Central memory CD4-positive, alpha-beta T cell (primary cell): ENCODE data around the gene ST3GAL2.
A peak's percentile ranks its signal among the peaks of the same experiment; 100 is the strongest.

Experiments
- DNase-seq: peaks from one replicate; pipeline ENCODE4 v3.0.0; 2022

Gene ST3GAL2

DNA sequence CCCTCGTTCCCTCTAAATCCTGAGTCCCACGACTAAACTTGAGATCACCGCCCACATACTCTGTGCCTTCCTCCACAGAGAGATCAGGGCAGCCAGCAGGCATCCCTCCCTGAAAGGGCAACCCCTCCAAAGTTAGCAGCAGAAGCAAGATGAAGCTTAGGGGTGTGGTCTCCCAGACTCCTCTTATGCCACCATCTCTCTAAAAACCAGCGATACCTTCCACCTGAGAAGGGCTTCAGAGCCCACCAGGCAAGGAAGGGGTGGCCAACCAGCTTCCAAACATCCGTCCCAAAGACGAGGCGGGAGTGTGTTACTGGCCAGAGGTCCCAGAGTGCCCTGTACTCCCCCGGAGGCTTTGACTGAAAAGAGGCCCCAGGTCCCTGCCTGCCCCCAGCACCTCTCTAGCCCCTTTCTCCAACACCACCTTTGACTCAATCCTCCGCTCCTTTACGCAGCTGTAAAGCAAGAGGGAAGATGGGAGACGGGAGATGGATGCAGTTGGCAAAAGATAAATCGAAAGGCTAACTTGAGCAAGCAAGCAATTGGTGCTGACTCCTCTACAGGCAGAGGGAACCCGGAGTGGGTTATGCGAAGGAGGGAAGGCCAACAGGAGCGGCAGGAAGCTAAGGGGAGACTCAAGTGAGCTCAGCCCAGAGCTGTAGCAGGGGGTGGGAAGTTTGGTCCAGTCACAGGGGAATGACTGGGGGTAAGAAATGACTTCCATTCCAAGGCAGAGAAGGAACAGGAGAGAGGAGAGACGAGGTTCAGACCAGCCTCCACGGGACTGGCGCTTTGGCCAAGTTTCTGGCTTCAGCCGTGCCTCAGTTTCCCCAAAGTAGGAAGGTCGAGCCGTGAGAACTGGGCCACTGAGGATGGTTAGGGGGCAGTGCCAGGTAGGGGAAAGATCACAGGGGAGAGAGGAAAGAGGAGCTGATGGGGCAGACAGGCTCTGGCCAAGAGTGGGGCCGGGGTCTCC, 1.0 kb downstream of the ST3GAL2 start:
- DNase-seq, result no peak

DNA sequence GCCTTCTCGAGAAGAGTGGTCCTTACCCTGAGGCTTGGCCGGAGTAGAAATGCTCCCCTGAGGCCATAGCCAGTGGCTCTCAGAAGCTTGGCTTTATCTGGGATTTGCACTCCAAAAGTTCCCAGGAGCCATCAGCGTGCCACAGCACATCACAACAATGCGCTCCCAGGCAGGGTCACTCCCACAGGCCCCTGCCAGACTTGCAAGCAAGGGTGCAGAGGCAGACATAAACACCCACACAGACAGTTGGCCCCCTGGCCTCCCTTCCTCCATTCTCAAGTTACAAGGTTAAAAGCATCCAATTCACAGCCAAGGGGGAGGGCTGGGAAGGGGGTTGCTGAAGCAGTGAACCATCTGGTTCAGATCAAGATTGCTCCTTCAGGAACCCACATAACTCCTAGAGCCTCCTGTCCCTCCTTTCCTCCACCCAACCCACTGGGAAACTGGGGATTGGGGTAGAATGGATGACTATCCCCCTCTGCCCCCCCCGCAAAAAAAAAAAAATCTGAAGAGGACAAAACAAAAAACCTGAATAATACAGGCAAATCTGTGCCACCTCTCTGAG, 1.8 kb downstream of the ST3GAL2 start:
- no peak for DNase-seq

DNA sequence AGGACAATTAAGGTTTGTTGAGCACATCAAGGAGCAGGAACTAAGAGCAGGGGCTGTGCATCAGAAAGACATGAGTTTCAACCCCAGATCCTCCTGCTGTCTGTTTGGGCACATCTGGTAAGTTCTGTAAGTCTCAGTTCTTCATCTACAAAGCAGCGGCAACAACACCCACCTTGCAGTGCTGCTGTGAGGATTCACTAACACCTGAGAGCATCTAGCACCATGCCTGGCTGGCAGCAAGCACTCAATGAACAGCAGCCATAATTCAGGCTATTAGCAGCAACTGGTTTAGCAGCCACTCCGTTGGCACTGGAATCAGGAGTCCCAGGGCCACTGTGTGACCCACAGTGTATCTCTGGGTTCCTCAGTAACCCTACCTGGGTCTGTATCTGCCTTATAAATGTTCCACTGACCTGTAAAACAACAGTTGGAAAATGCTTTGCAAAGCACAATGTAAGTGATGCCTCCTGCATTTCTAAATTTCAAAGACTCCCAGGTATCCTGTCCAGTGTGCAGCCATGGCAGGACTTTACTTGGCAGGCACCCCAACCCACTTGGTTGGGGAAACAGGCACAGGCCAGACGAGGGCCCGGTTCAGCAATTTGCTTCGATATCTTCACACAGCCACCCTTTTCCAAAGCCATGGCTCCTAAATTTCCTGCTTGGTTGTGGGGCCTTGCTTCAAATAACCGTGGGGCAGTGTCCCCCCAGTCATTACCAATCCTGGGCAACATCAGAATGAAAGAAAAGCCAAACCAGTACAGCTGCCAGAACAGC, 4.2 kb downstream of the ST3GAL2 start:
- DNase-seq, result no peak

DNA sequence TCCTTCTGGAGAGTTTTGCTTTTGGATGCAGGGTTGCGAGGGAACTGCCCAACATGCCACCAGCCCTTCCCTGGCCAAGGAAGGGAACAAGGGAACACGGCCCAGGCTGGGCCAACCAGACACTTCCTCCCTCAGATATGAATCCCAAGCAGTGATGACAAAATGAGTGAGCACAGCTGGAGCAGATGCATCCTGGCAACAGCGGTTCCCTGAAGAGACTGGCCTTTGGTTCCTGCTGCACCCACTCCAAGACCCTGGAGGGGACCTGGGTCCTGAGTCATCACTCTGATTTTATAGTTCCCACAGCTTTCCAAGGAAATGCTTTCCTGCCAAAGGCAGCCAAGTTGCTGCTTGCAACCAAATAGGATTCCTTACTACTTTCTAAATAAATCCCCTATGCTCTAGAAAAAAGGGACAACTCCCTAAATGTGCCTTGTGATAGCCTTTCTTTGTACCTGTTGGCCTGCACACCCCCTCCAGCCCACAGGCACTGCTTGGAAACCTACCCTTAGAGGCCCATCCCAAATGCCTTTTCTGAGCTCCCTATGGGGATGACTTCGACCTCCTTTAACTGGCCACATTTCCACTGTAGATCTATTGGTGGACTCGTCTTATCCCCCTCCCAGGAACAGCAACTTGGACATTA, 5.3 kb downstream of the ST3GAL2 start:
- DNase-seq, result no peak

DNA sequence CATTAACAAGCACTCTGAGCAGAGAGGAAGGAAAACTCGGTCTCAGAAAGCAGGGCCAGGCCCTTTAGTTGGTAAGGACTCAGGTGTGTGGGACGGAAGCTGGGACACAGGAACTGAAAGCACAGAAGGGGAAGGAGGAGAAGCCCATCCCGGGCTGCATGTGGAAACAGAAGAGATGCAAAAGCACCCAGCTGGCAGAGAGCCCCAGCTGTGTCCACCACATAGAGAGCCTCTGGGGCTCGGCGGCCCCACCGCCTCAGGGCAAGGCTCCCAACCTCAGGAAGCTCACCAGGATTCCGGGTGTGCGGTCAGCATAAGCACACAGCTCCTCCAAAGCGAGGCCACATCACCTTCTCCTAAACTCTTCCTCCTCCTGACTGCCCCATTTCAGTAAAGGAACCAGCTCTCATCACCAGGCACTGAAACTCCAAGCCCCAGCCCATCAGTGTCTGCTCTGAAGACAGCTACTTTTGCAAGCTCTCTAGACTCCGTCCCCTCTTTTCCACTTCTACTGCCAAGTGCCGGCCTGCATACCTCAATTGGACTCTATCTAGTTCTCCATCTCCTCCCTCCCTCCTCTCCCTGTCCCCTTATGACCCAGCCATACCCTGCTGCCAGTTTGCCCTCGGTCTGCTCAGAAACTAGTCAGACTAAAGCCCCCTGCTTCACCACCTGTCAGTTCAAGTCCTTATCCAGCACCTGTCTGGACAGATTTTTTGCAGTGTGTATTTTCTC, 6.0 kb downstream of the ST3GAL2 start:
- no peak for DNase-seq

DNA sequence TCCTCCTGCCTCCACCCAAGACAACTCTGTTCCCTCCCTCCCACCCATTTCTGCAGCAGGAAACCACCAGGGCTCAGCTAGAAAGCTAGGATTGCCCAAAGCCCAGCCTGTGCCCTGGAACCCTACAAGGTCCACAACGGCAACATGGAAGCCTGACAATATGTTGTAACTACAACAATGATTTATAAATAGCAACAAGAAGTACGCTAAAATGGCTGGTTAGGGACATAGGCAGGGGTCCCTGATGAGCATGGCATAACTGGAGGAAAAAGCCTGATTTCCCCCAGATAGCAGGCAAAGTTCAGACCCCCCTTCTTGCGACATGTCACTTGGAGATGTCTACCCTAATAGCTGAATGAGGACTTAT, 6.6 kb downstream of the ST3GAL2 start:
- DNase-seq, result no peak

DNA sequence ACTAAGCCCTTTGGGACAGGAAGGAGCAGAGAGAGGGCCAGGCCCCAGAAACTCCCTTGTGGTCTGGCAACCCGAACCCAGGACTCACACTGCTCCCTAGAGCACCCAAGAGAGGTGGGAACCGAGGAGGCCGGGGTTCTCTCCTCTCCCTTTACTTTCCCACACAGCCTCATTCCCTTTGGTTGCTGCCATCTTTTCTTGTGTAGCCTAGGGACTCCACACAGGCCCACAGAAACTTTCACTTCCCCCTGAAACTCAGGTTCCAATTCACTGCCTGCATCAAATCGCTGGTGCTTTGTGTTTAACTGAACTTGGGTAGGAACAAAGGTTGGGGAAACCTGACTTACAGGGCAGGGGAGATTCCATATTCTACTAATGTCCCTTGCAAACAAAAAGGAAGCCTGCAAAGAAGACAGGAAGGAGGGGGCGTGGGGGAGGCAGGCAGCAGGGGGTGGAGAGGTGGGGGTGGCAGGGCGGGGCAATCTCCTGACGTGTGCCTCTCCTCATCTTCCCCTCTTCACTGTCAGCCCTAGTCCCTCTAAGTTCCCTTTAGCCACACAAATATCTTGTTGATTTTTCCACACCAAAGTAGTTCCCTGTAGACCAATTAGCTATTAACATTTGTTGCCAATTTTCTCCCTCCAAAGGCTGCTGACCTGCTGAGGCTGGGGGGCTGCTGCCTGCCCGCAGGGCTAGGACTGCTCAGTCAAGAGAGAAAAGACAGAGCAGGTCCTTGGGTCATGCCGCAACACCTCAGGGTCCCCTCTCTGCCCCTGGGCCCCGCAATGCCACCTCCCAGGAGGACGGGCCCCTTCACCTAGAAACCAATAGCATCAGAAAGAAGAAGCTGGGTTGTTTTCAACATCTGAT, 8.0 kb downstream of the ST3GAL2 start:
- DNase-seq, result peak; percentile 56

DNA sequence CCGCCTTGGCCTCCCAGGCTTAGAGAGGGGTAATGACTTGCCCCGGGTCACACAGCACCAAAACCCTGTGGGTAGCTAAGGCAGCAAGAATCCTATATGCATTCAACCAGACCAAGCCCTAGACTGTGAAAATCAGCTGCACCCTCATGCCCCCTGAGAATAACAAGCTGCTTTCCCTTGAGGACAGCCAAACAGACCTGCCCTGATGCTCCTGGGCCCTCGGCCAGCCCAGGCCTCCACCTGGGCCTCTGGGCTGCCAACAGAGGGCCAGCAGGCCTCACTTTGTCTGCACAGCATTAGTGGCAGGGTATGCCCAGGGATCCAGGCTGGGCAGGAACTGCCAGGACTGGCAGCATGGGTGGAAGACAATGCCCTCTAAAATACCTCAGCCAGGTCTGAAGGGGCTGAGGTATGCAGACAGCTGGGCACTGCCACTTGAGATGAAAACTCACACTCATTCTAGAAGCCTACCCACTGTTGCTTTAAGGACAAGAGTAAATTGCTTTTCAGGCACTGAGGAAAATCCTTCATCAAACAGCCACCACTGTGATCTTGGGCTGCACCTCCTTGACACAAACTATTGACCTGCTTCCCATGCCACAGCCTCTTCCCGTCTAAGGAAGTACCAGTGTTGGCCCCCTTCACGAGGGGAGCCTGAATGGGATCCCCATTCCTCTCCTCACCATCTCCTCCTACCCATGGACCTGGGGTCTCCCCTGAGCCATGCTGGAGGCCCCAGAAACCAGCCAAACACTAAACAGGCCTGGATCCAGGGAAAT, 8.8 kb downstream of the ST3GAL2 start:
- DNase-seq, result no peak

DNA sequence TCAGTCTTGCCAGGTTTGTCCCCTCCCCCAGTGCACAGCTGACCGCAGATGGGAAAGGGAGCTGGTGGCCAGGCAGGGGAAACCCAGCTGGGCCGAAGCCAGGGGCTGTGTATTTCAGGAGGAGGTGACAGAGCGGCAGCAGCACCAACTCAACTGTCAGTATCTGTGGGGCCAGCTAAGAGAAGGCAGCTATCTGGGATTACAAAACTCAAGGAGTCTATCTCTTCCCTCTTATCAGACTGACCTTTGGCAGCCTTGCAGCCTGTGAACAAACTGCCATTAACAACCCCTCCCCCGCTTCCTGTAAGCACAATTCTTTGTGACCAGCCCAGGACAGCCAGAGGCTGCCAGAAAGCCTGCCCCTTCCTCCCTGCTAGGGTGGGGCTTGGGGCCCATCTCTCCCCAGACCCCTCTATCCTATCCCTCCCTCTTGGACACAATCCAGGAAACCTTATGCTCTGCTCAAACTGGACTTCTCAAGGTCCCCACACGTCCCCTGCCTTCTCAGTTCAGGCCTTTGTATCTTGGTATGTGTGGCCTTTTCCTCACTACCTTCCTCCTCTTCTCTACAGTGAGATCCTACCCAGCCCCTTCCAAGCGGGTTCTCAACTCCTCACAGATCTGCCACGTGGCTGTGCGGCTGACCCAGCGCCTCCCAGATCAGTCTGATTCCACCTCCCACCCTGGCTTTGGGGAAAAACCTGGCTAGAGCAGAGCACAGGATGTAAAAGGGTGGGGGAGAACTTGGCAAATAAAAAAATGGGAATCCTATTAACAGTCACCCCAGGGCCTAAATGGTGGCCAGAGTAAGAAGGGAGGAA, 10.5 kb downstream of the ST3GAL2 start:
- no peak for DNase-seq

DNA sequence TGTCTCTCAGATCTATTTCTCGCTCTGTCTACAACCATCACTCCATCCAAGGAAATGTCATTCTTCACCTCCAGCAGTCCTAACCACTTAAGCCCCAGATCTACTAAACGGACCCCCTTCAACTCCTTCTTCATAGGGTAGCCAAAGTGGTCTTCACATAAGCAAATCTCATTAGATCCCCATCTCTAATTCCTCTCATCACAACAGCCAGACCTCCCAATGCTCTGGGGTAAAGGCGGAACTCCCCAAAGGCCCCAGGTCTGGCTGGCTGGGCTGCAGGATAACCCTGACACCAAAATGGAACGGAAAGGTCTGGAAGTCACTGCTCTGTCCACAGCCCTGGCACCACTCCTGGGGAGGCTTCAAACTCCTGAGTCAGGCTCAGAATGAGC, 11.1 kb downstream of the ST3GAL2 start:
- no peak for DNase-seq

DNA sequence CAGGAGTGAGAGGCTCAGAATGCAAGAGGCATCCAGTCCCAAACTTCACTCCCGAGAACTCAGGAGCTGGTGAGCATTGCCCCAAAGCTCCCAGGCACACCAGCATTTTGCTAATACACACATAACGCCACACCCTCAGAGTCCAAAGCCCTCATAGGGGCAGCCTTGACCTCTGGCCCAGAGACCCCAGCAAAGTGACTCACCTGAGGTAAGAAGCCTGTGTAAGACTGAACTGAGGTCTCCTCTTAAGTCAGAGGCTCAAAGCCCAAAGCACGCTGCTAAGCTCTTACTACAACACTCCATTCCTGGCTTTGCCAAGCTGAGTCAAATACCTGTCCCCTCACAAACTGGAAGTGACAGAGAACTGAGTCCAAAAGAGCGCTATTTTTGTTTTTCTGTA, 16.4 kb downstream of the ST3GAL2 start:
- no peak for DNase-seq

DNA sequence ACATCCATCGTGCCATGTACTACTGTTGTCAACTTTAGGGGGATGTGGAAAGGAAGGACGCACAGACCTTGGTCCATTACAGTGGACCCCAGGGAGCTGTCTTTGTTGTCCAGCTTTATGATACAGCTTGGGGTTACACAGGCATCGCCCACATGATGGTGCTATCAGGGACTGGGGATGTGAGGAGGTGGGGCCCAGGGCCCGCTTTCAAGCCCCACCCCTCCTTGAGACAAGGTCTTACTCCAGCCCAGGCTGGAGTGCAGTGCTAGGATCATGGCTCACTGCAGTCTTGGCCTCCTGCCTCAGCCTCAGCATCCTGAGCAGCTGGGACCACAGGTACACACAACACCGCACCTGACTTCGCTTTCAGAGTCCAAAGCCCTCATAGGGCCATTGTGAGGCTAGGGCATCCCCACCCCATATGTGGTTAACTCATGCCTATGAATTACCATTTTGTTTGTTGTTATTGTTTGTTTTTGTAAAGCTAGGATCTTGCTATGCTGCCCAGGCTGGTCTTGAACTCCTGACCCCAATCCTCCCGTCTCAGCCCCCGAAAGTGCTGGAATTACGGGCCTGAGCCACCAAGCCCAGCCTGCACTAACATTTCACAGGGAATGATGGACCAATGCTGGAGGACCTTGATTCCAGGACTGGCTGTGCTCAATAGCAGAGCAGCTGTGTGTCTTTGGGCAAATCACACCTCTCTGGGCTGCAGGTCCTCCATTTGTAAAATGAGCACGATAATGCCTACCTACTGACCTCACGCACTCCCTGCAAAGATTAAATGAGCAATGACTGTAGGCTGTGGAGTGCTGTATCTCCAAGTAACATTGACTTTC, 17.2 kb downstream of the ST3GAL2 start:
- DNase-seq, result no peak

DNA sequence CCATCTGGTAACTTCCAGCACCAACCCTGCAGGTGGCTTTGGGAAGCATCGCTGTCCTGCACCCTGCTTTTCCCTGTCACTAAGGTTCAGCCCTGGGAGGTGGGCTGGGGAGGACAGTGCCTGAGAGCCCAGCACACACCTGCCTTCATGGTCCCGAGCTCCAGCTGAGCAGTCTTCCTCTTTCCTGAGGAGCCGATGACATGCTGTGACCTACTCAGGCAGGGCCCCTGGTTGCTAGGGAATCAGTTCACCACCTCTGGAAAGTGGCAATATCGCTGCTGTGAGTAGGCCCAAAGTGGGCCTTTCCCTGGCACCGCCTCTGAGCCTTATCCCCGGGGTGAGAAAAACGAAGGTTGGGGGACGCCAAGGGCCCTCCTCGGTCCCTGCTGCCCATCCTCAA, 17.9 kb downstream of the ST3GAL2 start:
- DNase-seq, result no peak

DNA sequence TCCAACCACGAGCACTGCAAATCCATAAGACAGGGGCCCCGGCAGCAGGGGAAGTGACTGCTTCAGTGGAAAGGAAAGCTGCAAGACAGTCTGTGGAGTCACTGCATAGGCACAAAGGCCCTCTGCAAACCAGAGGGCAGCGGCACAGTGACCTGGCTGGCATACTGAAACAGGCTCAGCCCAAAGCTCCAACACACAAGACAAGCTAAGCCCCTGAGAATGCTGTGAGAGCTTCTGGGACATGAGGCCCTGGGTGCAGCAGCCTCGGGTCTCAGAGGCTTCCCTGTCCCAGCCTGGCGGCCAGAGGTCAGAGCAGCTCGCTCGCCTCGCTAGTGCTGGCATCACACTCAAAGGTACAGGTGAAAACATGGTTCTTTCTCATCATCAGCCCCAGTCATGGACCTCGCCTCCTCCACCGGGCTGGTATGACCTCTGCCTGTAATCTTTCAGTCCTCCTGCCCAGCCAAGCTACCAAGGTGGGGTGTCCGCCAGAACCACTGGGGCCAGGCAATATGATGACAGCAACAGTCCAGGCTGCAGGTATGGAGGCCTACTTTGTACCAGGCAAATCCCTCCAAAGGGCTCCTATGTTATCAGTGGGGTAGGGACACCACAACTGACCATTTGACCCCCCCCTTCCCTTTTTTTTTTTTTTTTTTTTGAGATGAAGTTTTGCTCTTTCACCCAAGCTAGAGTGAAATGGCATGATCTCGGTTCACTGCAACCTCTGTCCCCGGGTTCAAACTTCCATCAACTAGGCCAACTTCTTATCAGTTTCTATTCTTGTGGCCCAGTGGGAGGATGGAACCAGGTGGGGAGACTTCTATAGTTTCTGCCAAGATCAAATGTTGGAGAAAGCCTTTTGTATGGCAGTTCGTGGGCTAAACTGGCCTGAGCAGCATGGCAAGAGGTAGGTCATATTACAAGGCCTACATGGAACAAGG, 19.2 kb downstream of the ST3GAL2 start:
- DNase-seq, result no peak

DNA sequence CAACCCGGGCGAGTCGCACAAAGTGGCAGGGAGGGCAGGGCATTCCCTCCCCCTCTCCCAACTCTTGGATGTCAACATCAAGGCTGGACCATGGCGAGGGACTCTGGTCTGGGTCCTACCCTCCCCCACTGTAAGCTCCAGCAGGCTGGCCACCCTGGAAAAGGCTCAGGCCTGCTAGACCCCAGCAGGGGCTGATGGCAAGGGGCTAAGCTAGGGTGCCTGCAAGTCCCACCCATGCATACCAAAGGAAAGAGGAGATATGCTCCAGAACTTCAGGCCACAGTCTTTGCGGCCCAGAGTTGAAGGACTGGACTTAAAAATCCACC, 19.9 kb downstream of the ST3GAL2 start:
- no peak for DNase-seq

DNA sequence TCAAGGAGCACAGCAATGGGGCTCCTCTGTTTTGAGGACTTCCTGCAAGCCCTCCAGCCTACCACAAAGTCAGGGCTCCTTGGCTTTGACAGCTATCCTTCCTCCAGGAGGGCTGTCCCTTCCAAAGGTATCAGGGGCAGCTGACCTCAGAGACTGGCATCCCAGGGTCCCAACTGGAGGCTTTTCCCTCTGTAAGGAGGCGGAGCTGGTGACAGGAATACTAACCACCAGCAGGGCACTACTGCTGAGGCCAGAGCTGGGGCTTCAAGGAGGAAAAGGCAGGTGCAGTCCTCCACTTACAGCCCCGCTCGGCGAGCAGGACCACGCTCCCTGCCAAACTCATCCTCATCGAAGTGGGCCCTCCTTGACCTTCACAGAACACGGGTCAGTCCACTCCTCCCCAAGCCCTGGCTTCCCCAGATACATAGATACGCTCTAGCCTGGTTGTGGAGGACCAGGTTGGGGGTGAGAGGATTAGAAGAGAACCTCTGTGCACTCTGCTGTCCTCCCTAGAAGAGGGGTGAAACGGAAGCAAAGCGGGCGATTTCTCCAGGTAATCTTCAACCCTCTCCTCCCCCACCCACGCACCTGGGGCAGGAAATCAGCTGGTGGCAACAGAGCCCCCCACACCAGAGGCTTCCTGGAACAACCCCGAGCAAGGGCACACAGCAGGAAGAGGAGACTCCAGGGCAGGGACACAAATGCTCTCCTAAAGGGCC, 20.5 kb downstream of the ST3GAL2 start:
- no peak for DNase-seq

DNA sequence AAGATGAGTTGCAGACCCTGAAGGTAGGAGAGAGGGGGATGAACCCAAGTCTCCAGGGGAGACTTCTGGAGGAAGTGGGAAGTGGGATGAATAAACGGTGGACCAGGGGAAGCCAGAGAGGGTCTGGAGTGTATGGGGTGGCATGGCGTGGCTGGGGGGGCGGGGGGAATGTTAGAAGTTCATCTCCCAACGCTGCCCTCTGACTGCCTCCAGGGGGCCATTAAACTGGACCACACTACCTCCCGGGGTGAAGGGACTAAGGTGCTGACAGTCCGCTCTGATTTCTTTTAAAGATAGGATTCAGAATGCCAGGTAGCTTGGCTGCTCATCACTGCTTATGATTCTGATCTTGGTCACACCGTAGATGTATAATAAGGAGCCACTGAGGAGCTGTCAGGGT, 21.2 kb downstream of the ST3GAL2 start:
- DNase-seq, result no peak
